Esophagus (tissue), 2 donors: ENCODE data around the gene VPS39. TPM values are rescaled to one million over a fixed set of nuclear protein-coding genes. Genes with fewer than 3 reads are reported as not detected.

Experiments used
- H3K27ac ChIP-seq, 2 donors: one replicate each; pipeline ENCODE4 v1.5.1; 2013; ENCODE audit warnings: low read depth in 2 of 2, mild to moderate bottlenecking in 2 of 2, inconsistent platforms in 1 of 2, low read length in 1 of 2, moderate library complexity in 1 of 2
- H3K27me3 ChIP-seq, 2 donors: one replicate each; pipeline ENCODE4 v1.6.1; 2013; ENCODE audit warnings: low read length in 2 of 2, control low read depth in 1 of 2, mild to moderate bottlenecking in 1 of 2; ENCODE audit not compliant: insufficient read depth in 2 of 2, control insufficient read depth in 1 of 2
- H3K36me3 ChIP-seq, 2 donors: one replicate each; pipeline ENCODE4 v1.6.1; 2013; ENCODE audit warnings: low read length in 1 of 2; ENCODE audit not compliant: control insufficient read depth in 2 of 2, insufficient read depth in 2 of 2
- H3K4me1 ChIP-seq, 2 donors: one replicate each; pipeline ENCODE4 v1.6.1; 2013; ENCODE audit warnings: low read length in 1 of 2; ENCODE audit not compliant: control insufficient read depth in 2 of 2, insufficient read depth in 2 of 2
- H3K4me3 ChIP-seq, 2 donors: one replicate each; pipeline ENCODE4 v1.5.1; 2013; ENCODE audit warnings: low read length in 2 of 2, mild to moderate bottlenecking in 2 of 2, low read depth in 1 of 2, moderate library complexity in 1 of 2
- H3K9me3 ChIP-seq, 2 donors: one replicate each; pipeline ENCODE4 v1.6.1; 2013; ENCODE audit warnings: mild to moderate bottlenecking in 2 of 2, low read depth in 1 of 2, low read length in 1 of 2, moderate library complexity in 1 of 2; ENCODE audit not compliant: control insufficient read depth in 2 of 2, insufficient read depth in 1 of 2
- WGBS, 2 donors: extraction: QIAGEN DNeasy Blood & Tissue Kit; methylation state at CpG; one replicate each; pipeline ENCODE4 v1.1.7; 2013; 5-methylcytosine and 5-hydroxymethylcytosine counted together
- polyA plus RNA-seq, 2 donors: library from polyadenylated mRNA; stranded (reverse); fragments of 200-250 nt; gene quantifications; one replicate each; pipeline ENCODE4 v1.2.3, GENCODE V29; 2013
- donor health status: healthy with polysubstance abuse.
- donor health status: Bipolar disorder and iron deficiency.

The VPS39 gene
- polyA plus RNA-seq, 2 donors, result 20.7 to 31.7 TPM

DNA sequence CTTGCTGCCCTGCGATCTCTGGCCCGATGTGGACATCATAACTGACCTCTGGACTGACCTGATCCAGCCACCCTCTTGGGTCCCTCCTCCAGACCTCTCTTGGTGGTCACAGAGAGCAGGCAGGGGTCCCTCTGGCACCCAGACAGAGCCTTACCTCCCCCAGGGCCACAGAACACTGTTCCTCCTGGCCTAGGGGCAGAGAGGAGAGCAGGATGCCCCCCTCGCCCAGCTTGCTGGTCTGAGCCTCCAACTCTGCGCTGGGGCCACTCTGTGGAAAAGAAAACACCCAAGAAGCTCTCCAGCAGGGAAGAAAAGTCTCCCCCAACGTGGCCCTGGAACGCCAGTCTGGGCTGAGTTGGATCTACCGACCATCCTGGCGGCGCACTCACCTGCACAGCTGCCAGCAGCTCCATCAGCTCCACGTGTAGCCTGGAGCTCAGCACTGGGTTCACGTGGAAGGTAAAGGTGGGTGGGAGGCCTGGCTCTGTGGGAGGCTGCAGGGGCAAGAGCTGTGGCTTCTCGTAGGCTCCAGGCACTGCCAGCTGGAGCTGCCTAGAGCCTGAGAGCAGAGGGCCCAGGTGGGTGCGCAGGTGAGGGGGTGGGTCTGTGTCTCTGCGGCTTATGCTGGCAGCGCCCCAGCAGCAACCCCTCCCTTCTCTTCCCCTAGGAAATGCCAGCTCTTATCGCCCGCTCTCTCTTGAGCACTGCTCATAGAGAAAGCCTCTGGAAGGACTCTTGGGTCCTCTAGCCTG, 57.7 kb downstream of the VPS39 start:
- Histone ChIP-seq H3K36me3 (no peaks in the 10 kb centered on the region), H3K4me1 (peaks cover 2 to 37% of the 10 kb centered on the region in 2 donors), H3K27me3 (no peaks in the 10 kb centered on the region), H3K4me3 (no peak overlapping the region), H3K27ac (no peak overlapping the region), H3K9me3 (no peaks in the 10 kb centered on the region)
- WGBS, 2 donors, result 69 to 78% methylated on average over 17 of the region's 17 CpGs

DNA sequence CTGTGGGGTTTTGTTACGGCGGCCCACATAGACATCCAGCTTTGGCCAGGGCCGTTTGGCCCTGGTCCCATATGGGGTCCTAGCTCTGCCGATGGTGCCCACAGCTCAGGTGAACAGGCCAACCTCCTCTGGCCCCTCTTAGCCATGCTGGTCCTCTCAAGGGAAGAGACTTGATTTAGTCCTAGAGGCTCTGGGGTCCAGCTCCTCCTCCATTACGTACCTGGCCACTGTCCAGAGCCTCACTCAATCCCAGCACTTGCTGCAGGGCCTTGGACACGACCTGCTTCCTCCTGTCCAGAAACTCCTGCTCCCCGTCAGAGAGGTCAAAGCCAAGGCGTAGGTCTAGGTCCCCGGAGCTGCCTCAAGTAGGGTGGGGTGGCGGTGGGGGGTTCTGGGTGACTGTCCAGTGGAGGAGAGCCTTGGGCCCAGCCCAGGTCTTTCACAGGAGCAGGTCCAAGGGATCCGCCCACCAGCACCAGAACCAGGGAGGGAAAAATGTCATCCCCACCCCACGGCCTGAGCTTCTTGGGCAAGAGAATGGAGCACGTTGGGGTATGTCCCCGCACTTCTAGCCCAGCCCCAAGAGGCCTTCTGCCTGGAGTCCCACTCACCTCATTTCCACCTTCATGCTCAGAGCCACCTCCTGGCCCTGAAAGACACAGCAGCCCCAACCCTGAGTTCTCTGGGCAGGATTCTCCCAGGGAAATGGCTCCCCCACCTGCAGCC, 58.4 kb downstream of the VPS39 start:
- Histone ChIP-seq H3K9me3 (no peaks in the 10 kb centered on the region), H3K4me3 (no peak overlapping the region), H3K27ac (no peak overlapping the region), H3K4me1 (peaks cover 0 to 29% of the 10 kb centered on the region in 2 donors), H3K27me3 (no peaks in the 10 kb centered on the region), H3K36me3 (no peaks in the 10 kb centered on the region)
- WGBS, 2 donors, result 82 to 88% methylated on average over 14 of the region's 14 CpGs

DNA sequence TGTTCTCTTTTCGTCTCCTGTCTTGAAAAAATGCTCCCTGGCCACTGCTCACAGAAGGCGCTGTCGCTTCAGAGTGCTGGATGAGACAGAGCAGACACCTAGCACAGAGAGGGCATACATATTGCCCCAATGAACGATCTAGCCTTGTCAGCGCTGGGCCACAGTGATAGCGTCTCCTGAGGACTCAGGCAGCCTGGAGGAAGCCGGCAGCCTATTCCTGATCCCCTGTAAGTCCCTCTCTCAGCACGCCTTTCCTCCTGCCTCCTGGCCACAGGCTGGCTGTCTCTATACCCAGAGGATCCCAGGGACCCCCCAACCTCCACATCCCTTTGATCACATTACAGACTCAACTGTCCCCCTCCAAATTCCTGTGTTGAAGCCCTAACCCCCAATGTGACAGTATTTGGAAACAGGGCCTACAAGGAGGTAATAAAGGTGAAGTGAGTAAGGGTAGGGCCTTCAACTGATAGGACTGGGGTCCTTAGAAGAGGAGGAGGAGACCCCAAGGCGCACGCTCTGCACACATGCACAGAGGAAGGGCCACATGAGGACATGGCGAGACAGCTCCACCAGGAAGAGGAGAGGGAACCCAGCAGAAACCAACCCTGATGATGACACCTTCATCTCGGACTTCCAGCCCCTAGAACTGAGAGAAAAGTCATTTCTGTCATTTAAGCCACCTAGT, 59.2 kb downstream of the VPS39 start:
- no peak overlapping the region for H3K4me3 ChIP-seq
- H3K9me3 ChIP-seq, result no peaks in the 10 kb centered on the region
- H3K27ac ChIP-seq, result no peak overlapping the region
- no peaks in the 10 kb centered on the region for H3K36me3 ChIP-seq
- H3K27me3 ChIP-seq, result no peaks in the 10 kb centered on the region
- H3K4me1 ChIP-seq, result peaks cover 0 to 22% of the 10 kb centered on the region in 2 donors
- WGBS, 2 donors, result 83 to 87% methylated on average over 12 of the region's 12 CpGs

DNA sequence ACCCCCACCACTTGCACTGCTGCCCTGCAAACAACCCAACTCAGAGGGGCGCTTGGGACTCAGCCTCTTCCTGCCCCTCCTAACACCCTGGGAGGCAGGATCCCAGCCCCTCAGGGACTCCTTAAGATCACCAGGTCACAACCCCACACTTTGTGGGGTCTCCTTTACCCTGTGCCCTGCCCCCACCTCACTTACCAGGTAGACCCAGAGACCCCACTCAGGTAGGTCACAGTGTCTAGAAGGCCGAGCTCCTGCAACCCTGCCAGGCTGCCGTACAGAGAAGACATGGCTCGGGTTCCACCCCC, 60.7 kb downstream of the VPS39 start:
- no peaks in the 10 kb centered on the region for H3K9me3 ChIP-seq
- no peaks in the 10 kb centered on the region for H3K27me3 ChIP-seq
- no peak overlapping the region for H3K4me3 ChIP-seq
- 88 to 94% methylated on average over 4 of the region's 4 CpGs for WGBS, 2 donors
- peaks cover 0 to 9% of the 10 kb centered on the region in 2 donors for H3K4me1 ChIP-seq
- H3K36me3 ChIP-seq, result no peaks in the 10 kb centered on the region
- no peak overlapping the region for H3K27ac ChIP-seq

DNA sequence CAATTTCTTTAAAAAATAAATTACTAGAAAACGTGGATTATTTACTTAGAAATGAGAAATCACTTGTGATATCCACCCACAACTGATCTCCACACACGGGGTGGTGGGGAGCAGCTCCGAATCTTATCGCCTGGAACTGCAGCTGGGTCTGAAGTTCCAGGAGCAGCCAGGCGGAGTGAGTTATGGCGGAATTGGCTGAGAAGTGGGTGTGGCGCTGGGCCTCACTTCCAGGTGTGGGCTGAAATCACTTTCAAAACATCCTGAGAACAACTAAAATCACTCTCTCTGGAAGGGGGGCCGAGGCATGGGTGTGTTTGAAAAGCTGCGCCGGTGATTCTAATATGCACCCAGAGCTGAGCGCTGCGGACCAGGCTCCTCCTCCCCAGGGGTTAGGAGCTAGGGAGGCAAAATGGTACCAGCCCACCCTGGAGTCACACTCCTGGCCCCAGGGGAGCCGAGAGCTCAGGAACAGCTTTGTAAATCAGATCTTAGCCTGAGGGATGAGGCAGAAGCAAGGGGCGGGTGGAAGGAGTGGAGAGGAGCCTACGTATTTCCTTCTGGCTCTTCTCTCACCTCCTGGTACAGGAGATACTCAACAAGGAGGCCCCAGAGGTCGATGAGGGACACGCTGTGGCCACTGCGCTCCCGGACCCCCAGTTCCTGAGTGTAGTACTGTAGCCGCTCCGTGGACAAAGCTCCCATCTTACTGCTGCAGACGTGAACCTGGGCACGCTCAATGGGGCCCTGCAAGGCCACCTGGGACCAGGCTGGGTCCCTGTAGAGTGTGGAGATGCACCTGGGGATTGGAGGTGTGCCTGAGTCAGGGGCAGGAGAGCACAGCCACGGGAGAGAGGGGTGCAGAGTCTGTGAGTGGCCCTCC, 61.3 kb downstream of the VPS39 start:
- Histone ChIP-seq H3K27ac (no peak overlapping the region), H3K9me3 (no peaks in the 10 kb centered on the region), H3K36me3 (no peaks in the 10 kb centered on the region), H3K4me1 (peaks cover 0 to 6% of the 10 kb centered on the region in 2 donors), H3K4me3 (no peak overlapping the region), H3K27me3 (no peaks in the 10 kb centered on the region)
- 70 to 76% methylated on average over 24 of the region's 24 CpGs for WGBS, 2 donors

DNA sequence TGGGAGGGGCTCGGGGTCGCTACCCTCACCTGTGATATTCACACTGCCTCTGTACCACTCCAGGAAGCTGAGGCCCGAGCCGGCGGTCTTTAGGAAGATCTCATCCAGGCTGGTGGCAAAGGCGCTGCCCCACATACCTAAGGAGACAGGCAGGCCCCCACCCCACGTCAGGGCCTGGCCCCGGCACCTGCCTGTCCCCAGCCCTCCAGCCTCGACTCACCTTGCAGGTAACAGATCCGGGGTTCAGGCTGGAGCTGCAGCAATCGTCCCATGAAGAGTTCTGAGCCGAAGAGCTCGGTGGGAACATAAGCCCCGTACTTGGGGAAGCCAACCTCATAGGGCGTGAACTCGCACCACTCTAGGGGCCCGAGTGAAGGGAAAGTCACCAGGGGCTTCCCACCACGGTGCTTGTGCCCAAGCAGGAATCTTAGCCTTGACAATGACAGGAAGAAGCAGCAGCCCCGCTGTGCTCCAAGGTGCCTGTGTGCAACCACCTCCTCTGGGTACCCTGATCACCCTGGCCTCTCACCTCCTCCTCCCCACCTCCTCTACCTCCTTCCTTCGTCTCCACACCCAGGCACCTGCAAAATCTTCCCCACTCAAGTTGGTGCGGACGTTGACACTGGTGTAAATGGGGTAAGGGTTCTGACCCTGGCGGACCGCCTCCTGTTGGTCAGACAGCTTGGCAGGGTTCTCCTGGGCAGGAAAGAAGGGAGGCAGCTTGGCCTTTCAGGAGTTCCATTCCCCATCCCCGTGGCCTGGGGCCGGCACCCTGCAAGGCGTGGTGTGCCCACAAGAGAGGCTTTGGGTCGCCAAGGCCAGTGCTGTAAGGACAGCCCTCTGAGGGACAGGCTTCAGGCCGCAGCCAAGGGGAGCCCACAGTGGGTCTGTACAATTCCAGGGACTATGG, 62.3 kb downstream of the VPS39 start:
- no peaks in the 10 kb centered on the region for H3K27me3 ChIP-seq
- WGBS, 2 donors, result 85 to 87% methylated on average over 29 of the region's 29 CpGs
- no peaks in the 10 kb centered on the region for H3K9me3 ChIP-seq
- no peaks in the 10 kb centered on the region for H3K4me1 ChIP-seq
- no peak overlapping the region for H3K27ac ChIP-seq
- H3K36me3 ChIP-seq, result no peaks in the 10 kb centered on the region
- H3K4me3 ChIP-seq, result no peak overlapping the region

DNA sequence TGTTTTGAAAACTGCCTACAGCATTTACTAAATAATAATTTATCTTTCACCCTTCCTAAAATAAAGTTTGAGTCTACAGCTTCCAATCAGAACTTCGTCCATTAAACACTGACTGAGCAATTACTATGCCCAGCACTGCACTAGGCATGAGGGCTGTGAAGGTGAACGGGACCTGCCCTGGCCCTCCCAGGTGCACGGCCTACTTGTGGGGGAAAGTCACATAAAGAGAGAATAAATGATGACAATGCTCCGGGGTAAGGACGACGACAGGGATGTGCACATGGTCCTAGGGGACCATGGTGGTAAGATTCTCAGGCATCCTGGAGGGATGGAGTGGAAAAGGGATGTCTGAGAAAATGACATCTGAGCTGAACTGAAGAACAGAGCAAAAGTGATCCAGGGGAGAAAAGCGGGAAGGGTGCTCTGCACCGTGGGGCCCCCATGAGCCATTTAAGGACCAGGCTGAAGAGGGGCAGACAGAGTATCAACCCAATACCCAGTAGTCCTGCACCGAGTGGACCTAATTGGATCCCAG, 63.2 kb downstream of the VPS39 start:
- Histone ChIP-seq H3K27me3 (no peaks in the 10 kb centered on the region), H3K4me3 (no peak overlapping the region), H3K27ac (no peak overlapping the region), H3K4me1 (no peaks in the 10 kb centered on the region), H3K9me3 (no peaks in the 10 kb centered on the region), H3K36me3 (no peaks in the 10 kb centered on the region)
- 73 to 82% methylated on average over 9 of the region's 9 CpGs for WGBS, 2 donors

DNA sequence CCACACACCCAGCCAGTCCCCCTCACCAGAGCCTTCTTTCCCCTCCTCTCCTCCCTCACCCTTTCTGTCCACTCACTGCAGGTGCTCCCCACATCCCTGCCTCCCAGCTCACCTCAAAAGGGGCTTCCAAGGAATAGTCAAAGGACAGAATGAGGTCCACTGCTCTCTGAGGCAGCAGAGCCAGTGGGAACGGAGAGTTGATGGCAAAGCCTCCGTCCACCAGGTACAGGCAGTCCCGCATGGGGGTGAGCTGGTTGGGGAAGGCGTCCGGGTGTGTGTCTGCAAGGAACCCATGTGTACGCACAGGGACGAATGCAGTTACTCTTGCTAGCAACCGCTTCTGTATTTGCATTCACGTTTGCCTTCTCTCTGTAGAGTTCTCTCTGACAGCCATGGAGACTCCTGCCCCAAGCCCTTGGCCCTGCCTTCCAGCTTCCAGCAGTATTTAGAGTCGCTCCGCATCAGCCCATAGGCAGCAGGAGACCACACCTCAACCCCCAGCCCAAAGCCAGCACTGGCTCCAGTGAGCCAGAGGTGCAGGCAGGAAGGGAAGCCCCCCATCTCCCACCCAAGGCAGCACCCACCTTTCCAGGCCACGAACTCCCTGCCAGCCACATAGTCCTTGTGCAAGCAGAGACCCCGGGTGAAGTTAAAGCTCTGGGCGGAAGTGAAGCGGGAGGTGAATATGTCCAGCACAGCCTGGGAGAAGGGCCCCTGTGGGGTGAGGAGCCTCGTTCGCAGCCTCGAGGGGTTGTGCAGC, 64.1 kb downstream of the VPS39 start:
- Histone ChIP-seq H3K4me3 (no peak overlapping the region), H3K4me1 (peaks cover 0 to 6% of the 10 kb centered on the region in 2 donors), H3K9me3 (no peaks in the 10 kb centered on the region), H3K36me3 (no peaks in the 10 kb centered on the region), H3K27ac (no peak overlapping the region), H3K27me3 (no peaks in the 10 kb centered on the region)
- 89 to 91% methylated on average over 18 of the region's 18 CpGs for WGBS, 2 donors
